ENCODE measurements around the gene PRELID1. TPM values are rescaled to one million over a fixed set of nuclear protein-coding genes. Genes with fewer than 3 reads are reported as not detected.

PRELID1 gene
- polyA plus RNA-seq, 2 donors, result 120 to 135 TPM

DNA sequence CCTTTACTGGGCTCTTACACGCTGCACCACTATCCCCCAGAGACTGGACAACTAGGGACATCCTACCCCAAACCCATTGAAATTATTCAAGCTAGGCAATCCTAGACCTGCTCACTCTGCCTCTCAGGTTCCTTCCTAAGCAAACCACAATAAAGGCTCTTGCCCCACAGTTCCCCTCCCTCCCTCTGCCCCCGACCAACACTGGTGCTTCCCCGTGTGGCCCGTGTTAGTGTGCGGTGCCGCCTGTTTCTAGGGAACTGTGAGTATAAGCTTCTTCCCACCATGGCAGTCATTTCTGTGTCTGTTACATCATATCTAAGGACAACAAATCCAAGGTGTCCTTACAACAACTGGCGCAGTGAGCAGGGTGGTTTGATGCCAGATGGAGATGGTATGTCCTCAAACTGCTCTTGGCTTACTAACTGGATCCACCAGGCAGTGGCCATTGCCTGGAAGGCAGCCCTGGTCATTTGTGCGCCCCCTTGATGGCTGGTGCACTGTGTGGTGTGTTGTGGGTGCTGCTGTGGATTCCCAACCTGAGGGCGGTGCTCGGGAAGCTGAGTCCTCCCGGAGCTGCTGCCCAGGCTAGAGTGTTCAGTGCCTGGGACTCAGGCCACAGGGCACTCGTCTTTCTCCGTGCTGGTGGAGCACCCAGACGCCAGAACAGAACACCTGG lies 16.5 kb downstream of the PRELID1 start:
- Histone ChIP-seq H3K27me3 (ENCODE audit: control insufficient read depth in 1 of 2, insufficient read depth in 2 of 2, low read length in 2 of 2) (no peaks in the 10 kb centered on the region), H3K27ac (ENCODE audit: low read depth in 2 of 2, low read length in 1 of 2) (no peak overlapping the region)
- WGBS, 2 donors, result 90 to 92% methylated on average over 14 of the region's 14 CpGs

DNA sequence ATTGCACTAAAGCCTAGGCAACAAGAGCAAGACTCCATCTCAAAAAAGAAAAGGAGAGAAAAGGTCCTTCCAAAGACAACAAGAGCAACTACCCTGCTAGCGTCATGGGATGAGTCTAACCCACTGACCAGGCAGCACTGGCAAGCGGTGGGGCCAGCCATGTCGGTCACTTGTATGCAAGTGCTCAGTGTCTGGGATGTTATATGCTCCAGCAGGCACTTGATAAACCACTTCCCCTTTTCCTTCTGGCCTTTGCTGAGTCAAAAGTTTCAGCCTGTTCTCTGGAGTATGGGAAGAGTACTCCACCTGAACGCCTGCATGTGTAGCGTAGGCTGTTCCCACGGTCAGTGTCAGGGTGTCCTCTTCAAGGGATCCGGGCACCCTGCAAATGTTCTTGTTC lies 17.3 kb downstream of the PRELID1 start:
- 90% methylated on average over 7 of the region's 7 CpGs for WGBS, 2 donors
- H3K36me3 ChIP-seq (ENCODE audit: control insufficient read depth in 2 of 2, insufficient read depth in 2 of 2, low read length in 1 of 2), result peaks cover 0 to 14% of the 10 kb centered on the region in 2 donors
- no peaks in the 10 kb centered on the region for H3K27me3 ChIP-seq (ENCODE audit: control insufficient read depth in 1 of 2, insufficient read depth in 2 of 2, low read length in 2 of 2)
- no peaks in the 10 kb centered on the region for H3K4me1 ChIP-seq (ENCODE audit: control insufficient read depth in 2 of 2, insufficient read depth in 2 of 2, low read length in 1 of 2)
- no peak overlapping the region for H3K27ac ChIP-seq (ENCODE audit: low read depth in 2 of 2, low read length in 1 of 2)
- no peaks in the 10 kb centered on the region for H3K9me3 ChIP-seq (ENCODE audit: control insufficient read depth in 2 of 2, insufficient read depth in 1 of 2, low read depth in 1 of 2, low read length in 1 of 2)
- no peak overlapping the region for H3K4me3 ChIP-seq (ENCODE audit: low read depth in 1 of 2, low read length in 2 of 2)

More for the DNA sequence above, 16.5 kb downstream of the PRELID1 start:
- H3K36me3 ChIP-seq (ENCODE audit: control insufficient read depth in 2 of 2, insufficient read depth in 2 of 2, low read length in 1 of 2), result peaks cover 0 to 16% of the 10 kb centered on the region in 2 donors
- H3K4me3 ChIP-seq (ENCODE audit: low read depth in 1 of 2, low read length in 2 of 2), result no peak overlapping the region
- peaks cover 0 to 2% of the 10 kb centered on the region in 2 donors for H3K9me3 ChIP-seq (ENCODE audit: control insufficient read depth in 2 of 2, insufficient read depth in 1 of 2, low read depth in 1 of 2, low read length in 1 of 2)
- no peaks in the 10 kb centered on the region for H3K4me1 ChIP-seq (ENCODE audit: control insufficient read depth in 2 of 2, insufficient read depth in 2 of 2, low read length in 1 of 2)

DNA sequence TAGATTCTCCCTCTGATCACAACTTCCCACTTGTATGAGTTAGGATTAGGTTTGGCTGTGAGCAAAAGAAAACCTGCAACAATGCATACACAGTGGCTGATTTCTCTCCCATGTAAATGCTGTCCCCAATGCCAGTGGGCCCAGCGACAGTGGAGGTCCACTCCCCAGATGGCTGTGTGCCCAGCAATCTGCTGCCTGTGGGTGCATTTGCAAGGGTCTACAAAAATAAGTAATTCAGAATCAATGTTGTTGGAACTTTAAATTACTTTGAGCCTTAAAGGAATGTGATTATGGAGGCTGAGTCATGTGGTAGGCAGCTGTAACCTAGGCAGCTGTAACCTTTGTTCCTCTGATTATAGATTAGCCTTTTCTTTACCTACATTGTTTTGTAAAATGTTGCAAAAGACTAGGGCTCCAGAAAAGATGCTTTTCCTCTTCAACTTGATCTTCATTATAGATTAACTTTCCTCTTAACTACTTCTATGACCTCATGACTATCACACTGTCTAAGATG lies 22.3 kb downstream of the PRELID1 start:
- Histone ChIP-seq H3K27ac (ENCODE audit: low read depth in 2 of 2, low read length in 1 of 2) (no peak overlapping the region), H3K36me3 (ENCODE audit: control insufficient read depth in 2 of 2, insufficient read depth in 2 of 2, low read length in 1 of 2) (peaks cover 3 to 14% of the 10 kb centered on the region in 2 donors), H3K4me1 (ENCODE audit: control insufficient read depth in 2 of 2, insufficient read depth in 2 of 2, low read length in 1 of 2) (no peaks in the 10 kb centered on the region), H3K9me3 (ENCODE audit: control insufficient read depth in 2 of 2, insufficient read depth in 1 of 2, low read depth in 1 of 2, low read length in 1 of 2) (no peaks in the 10 kb centered on the region), H3K27me3 (ENCODE audit: control insufficient read depth in 1 of 2, insufficient read depth in 2 of 2, low read length in 2 of 2) (no peaks in the 10 kb centered on the region), H3K4me3 (ENCODE audit: low read depth in 1 of 2, low read length in 2 of 2) (no peak overlapping the region)
- WGBS, 2 donors, result 61 to 78% methylated on average over 1 of the region's 1 CpG

DNA sequence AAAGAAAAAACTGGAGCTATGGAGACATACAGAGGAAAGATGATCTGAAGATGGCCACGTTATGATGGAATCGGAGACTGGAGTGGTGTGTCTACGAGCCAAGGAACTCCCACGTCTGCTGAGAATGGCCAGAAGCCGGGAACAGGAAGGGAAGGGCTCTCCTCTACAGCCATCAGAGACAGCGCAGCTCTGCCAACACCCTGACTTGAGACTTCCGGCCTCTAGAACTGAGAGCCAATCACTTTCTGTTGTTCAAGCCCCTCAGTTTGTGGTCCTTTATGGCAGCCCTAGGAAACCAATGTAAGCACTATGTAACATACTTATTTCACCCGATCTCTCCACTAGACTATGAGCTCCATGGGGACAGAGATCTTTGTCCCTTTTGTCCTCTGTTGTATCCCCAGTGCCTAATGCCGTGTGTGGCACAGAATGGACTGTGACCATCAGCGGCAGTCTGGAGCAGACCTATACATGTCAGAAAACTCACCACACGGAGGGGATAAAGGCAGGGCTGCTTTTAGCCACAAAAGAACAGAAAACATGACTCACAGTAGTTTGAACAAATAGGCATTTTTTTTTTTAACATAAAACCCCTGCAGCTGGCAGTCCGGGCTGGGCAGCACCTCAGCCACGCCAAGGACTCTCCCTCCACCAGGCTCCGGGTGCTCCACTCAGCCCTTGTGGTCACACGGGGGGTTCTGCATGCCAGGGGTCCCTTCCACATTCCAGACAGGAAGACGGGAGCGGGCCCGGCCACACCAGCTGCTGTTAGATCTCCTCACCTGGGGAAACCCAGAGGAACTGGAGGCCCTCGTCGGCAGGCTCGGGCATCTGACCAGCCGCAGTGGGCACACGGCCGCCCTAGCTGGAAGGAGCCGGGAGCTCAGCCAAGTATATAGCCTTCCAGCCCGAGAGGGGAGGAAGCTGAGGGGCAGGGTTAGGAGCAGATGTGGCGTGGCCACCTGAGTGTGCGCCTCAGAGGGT lies 24.2 kb downstream of the PRELID1 start:
- Histone ChIP-seq H3K27ac (ENCODE audit: low read depth in 2 of 2, low read length in 1 of 2) (peak overlapping the region in 1 of 2 donors; percentile 11), H3K4me1 (ENCODE audit: control insufficient read depth in 2 of 2, insufficient read depth in 2 of 2, low read length in 1 of 2) (no peaks in the 10 kb centered on the region), H3K27me3 (ENCODE audit: control insufficient read depth in 1 of 2, insufficient read depth in 2 of 2, low read length in 2 of 2) (no peaks in the 10 kb centered on the region), H3K36me3 (ENCODE audit: control insufficient read depth in 2 of 2, insufficient read depth in 2 of 2, low read length in 1 of 2) (peaks cover 6 to 30% of the 10 kb centered on the region in 2 donors), H3K9me3 (ENCODE audit: control insufficient read depth in 2 of 2, insufficient read depth in 1 of 2, low read depth in 1 of 2, low read length in 1 of 2) (no peaks in the 10 kb centered on the region), H3K4me3 (ENCODE audit: low read depth in 1 of 2, low read length in 2 of 2) (no peak overlapping the region)
- 72% methylated on average over 28 of the region's 28 CpGs for WGBS, 2 donors

DNA sequence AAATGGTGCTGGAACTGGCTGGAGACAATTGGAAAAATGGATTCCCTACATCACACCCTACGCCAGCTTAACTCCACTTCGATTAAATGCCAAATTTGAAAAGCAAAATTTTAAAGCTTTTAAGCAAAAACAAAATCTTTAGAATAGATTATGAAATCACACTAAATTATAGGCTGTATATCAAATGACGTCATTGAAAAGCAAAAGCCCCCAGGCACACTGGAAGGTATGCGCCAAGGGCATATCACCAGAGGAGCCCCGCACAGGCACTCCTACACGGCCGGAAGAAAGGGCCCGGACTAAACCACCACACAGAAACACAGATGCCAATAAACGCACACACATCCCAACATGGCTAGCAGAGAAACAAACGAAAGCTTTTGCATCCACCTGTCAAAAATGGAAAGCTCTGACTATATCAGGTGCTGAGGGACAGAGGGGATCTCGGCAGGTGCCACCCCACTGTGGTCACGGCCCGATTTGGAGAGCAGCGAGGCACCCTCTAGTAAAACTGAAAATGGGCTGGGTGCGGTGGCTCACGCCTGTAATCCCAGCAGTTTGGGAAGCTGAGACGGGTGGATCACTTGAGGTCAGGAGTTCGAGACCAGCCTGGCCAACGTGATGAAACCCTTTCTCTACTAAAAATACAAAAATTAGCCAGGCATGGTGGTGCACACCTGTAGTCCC lies 25.1 kb downstream of the PRELID1 start:
- no peaks in the 10 kb centered on the region for H3K27me3 ChIP-seq (ENCODE audit: control insufficient read depth in 1 of 2, insufficient read depth in 2 of 2, low read length in 2 of 2)
- peaks cover 6 to 39% of the 10 kb centered on the region in 2 donors for H3K36me3 ChIP-seq (ENCODE audit: control insufficient read depth in 2 of 2, insufficient read depth in 2 of 2, low read length in 1 of 2)
- H3K27ac ChIP-seq (ENCODE audit: low read depth in 2 of 2, low read length in 1 of 2), result peak overlapping the region in 1 of 2 donors; percentile 11
- H3K9me3 ChIP-seq (ENCODE audit: control insufficient read depth in 2 of 2, insufficient read depth in 1 of 2, low read depth in 1 of 2, low read length in 1 of 2), result no peaks in the 10 kb centered on the region
- H3K4me3 ChIP-seq (ENCODE audit: low read depth in 1 of 2, low read length in 2 of 2), result no peak overlapping the region
- H3K4me1 ChIP-seq (ENCODE audit: control insufficient read depth in 2 of 2, insufficient read depth in 2 of 2, low read length in 1 of 2), result no peaks in the 10 kb centered on the region
- WGBS, 2 donors, result 84 to 91% methylated on average over 19 of the region's 19 CpGs

DNA sequence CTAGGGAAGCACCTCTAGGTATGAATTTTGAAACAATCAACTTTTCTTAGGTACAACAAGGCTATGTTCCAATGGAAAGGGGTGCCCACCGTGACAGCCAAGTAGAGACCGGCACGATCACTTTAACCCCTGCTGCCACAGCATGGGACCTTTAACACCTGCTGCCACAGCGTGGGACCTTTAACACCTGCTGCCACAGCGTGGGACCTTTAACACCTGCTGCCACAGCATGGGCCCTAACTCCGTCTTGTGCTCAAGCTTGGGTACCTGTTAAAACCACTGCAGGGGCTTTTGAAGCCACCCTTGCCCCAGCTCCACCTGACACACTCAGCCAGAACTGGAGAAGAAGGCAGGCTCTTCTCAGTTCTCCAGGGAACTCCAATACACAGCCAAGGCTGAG lies 26.3 kb downstream of the PRELID1 start:
- Histone ChIP-seq H3K36me3 (ENCODE audit: control insufficient read depth in 2 of 2, insufficient read depth in 2 of 2, low read length in 1 of 2) (peaks cover 6 to 48% of the 10 kb centered on the region in 2 donors), H3K27me3 (ENCODE audit: control insufficient read depth in 1 of 2, insufficient read depth in 2 of 2, low read length in 2 of 2) (no peaks in the 10 kb centered on the region), H3K9me3 (ENCODE audit: control insufficient read depth in 2 of 2, insufficient read depth in 1 of 2, low read depth in 1 of 2, low read length in 1 of 2) (no peaks in the 10 kb centered on the region), H3K27ac (ENCODE audit: low read depth in 2 of 2, low read length in 1 of 2) (no peak overlapping the region), H3K4me3 (ENCODE audit: low read depth in 1 of 2, low read length in 2 of 2) (no peak overlapping the region), H3K4me1 (ENCODE audit: control insufficient read depth in 2 of 2, insufficient read depth in 2 of 2, low read length in 1 of 2) (no peaks in the 10 kb centered on the region)
- WGBS, 2 donors, result 74 to 85% methylated on average over 6 of the region's 6 CpGs

DNA sequence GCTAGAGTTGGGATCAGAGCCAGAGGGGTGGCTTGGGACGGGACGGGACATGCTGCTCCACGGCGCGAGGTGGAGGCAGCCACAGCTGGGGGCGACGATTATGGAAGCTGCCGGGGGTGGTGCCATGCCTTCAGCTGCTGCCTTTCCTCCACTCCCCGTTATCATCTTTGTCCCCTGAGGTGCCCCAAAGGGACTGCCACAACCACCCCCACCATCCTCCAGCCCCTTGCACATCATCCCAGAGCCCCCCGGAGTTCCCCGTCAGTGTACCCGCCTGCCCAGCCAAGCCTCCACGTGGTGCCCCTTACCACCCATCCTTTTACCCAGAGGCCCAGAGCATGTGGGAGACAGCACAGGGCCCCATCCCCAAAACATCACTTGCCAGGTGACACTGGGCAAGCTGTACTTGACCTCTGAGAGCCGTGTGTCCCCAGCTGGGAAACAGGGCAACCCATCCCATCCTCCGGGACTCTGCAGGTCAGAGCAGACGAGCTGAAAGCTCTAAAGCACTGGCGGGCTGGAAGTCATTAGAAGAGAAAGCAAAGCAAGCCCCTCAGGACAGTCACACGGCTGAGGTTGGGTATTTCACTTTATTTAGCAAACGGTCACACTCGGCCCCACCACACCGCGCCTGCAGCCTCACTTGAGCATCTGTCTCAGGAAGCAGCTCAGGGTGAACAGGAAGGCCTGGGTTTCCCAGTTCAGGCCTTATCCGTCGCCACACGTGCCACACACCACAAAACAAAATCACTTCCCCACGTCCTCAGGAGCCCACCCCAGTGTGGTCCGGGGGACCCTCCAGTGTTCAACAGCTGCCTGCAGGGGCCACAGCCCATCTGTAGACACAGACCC lies 27.6 kb downstream of the PRELID1 start:
- Histone ChIP-seq H3K4me1 (ENCODE audit: control insufficient read depth in 2 of 2, insufficient read depth in 2 of 2, low read length in 1 of 2) (no peaks in the 10 kb centered on the region), H3K36me3 (ENCODE audit: control insufficient read depth in 2 of 2, insufficient read depth in 2 of 2, low read length in 1 of 2) (peaks cover 20 to 62% of the 10 kb centered on the region in 2 donors)
- 78 to 81% methylated on average over 27 of the region's 27 CpGs for WGBS, 2 donors

DNA sequence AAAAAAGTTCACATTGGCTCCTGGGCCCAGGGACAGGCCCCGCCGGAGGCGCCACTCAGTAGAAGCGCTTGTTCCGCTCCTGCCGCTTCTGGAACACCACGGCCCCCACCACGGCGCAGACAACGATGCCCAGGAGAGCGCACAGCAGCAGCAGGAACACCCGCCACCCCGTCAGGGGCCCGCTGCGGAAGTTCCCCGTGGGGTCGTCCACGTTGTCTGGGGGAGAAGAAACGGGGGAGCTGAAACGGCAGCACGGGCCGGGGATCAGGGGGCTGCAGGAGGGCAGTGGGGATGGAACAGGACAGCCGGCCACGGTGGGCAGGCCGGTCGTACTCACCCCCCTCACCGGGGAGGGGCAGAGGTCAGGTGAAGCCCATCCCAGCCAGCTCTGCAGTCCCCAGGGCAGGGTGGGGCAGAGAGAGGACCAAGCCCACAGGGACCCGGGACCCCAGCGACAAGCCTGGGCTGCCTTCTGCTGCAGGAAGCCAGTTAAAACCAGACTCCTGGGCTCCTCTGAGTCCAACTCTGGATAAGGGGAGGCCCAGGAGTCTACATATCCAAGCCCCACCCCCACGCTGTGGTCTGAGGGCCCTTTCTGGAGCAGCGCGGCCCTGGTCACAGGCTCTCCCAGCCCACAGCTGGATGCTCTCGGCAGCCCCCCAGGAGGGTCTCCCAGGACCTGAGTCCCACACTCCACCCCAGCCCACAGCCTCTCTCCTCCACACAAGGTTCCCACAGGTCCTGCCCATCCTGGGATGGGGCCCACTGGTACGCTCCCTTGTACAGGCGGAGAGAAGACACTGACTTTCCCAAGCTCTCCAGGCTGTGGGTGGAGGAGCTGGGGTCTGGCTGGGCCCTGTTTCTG lies 28.7 kb downstream of the PRELID1 start:
- Histone ChIP-seq H3K27ac (ENCODE audit: low read depth in 2 of 2, low read length in 1 of 2) (no peak overlapping the region), H3K4me1 (ENCODE audit: control insufficient read depth in 2 of 2, insufficient read depth in 2 of 2, low read length in 1 of 2) (no peaks in the 10 kb centered on the region), H3K9me3 (ENCODE audit: control insufficient read depth in 2 of 2, insufficient read depth in 1 of 2, low read depth in 1 of 2, low read length in 1 of 2) (peaks cover 0 to under 1% of the 10 kb centered on the region in 2 donors), H3K36me3 (ENCODE audit: control insufficient read depth in 2 of 2, insufficient read depth in 2 of 2, low read length in 1 of 2) (peaks cover 24 to 72% of the 10 kb centered on the region in 2 donors), H3K4me3 (ENCODE audit: low read depth in 1 of 2, low read length in 2 of 2) (no peak overlapping the region), H3K27me3 (ENCODE audit: control insufficient read depth in 1 of 2, insufficient read depth in 2 of 2, low read length in 2 of 2) (no peaks in the 10 kb centered on the region)
- WGBS, 2 donors, result 88 to 89% methylated on average over 35 of the region's 35 CpGs

More for the DNA sequence above, 27.6 kb downstream of the PRELID1 start:
- H3K9me3 ChIP-seq (ENCODE audit: control insufficient read depth in 2 of 2, insufficient read depth in 1 of 2, low read depth in 1 of 2, low read length in 1 of 2), result no peaks in the 10 kb centered on the region
- H3K27ac ChIP-seq (ENCODE audit: low read depth in 2 of 2, low read length in 1 of 2), result no peak overlapping the region
- H3K4me3 ChIP-seq (ENCODE audit: low read depth in 1 of 2, low read length in 2 of 2), result no peak overlapping the region
- no peaks in the 10 kb centered on the region for H3K27me3 ChIP-seq (ENCODE audit: control insufficient read depth in 1 of 2, insufficient read depth in 2 of 2, low read length in 2 of 2)
